CD4-positive, alpha-beta T cell (primary cell): ENCODE measurements around the gene PPP6R3. TPM values are rescaled to one million over a fixed set of nuclear protein-coding genes. Genes with fewer than 3 reads are reported as not detected.

Experiments
- ATAC-seq: fragments of 200-7000 bp; cut with Tn5 transposase; one replicate; pipeline ENCODE4 v1.10.0; 2022; ENCODE audit warnings: mild to moderate bottlenecking; ENCODE audit not compliant: poor library complexity
- CTCF ChIA-PET: fragments of 350-600 bp; sonication (Branson Sonifier 250); formaldehyde crosslinking; loops from one replicate; lab custom pipeline; 2021; ENCODE audit warnings: antibody characterized with exemption, inconsistent platforms; lab: Charles Lee
- POLR2A ChIA-PET: fragments of 350-600 bp; sonication (Branson Sonifier 250); formaldehyde crosslinking; loops from one replicate; lab custom pipeline; 2021; ENCODE audit warnings: antibody characterized with exemption, inconsistent platforms; lab: Charles Lee
- DNase-seq, 14 experiments: peaks; one replicate each; pipeline ENCODE4 v3.0.0-alpha.2; 2013 to 2020; ENCODE audit warnings: mixed read lengths in 2 of 14
- H3K27ac ChIP-seq, 2 donors: one replicate each; pipeline versions ENCODE4 v1.5.1 to v1.7.0; 2013; ENCODE audit warnings: low read length in 2 of 2, low read depth in 1 of 2, mild to moderate bottlenecking in 1 of 2
- H3K27me3 ChIP-seq, 2 experiments: 1 replicate in 1 of 2; 2 replicates in 1 of 2; pipeline versions ENCODE4 v1.6.1 to v1.7.0; 2013; ENCODE audit warnings: low read length in 2 of 2, control low read depth in 1 of 2, mild to moderate bottlenecking in 1 of 2, moderate library complexity in 1 of 2; ENCODE audit not compliant: insufficient read depth in 2 of 2, control insufficient read depth in 1 of 2
- H3K36me3 ChIP-seq: one replicate; pipeline ENCODE4 v1.6.1; 2013; ENCODE audit warnings: low read length, control low read depth; ENCODE audit not compliant: insufficient read depth
- H3K4me1 ChIP-seq: one replicate; pipeline ENCODE4 v1.6.1; 2013; ENCODE audit warnings: low read length, control low read depth; ENCODE audit not compliant: insufficient read depth
- H3K4me3 ChIP-seq: one replicate; pipeline ENCODE4 v1.5.1; 2013; ENCODE audit warnings: mild to moderate bottlenecking, low read length, moderate library complexity
- H3K9me3 ChIP-seq, 2 experiments: 1 replicate in 1 of 2; 2 replicates in 1 of 2; pipeline versions ENCODE4 v1.6.1 to v1.7.0; 2013; ENCODE audit warnings: low read length in 2 of 2, mild to moderate bottlenecking in 2 of 2, control low read depth in 1 of 2, moderate library complexity in 1 of 2; ENCODE audit not compliant: control insufficient read depth in 1 of 2, insufficient read depth in 1 of 2
- H3K27ac Mint-ChIP-seq: one replicate; pipeline ENCODE4 v1.8.0; 2020; ENCODE audit warnings: mixed read lengths
- H3K27me3 Mint-ChIP-seq: one replicate; pipeline ENCODE4 v1.8.0; 2021; ENCODE audit warnings: mixed read lengths
- H3K36me3 Mint-ChIP-seq: one replicate; pipeline ENCODE4 v1.8.0; 2021; ENCODE audit warnings: low read depth, mixed read lengths
- H3K4me1 Mint-ChIP-seq: one replicate; pipeline ENCODE4 v1.8.0; 2021; ENCODE audit warnings: low read depth, mixed read lengths
- H3K4me3 Mint-ChIP-seq: one replicate; pipeline ENCODE4 v1.8.0; 2020; ENCODE audit warnings: mild to moderate bottlenecking, mixed read lengths
- H3K9me3 Mint-ChIP-seq: one replicate; pipeline ENCODE4 v1.8.0; 2020; ENCODE audit warnings: mixed read lengths
- intact Hi-C, 2 experiments: fragments of 100-400 bp; cut with DNase I in 1 of 2; cut with micrococcal nuclease in 1 of 2; formaldehyde crosslinking; loops; one replicate each; pipeline versions ENCODE4 v1.15.1 to v1.9.0; 2023 to 2025; cut with DNase I, micrococcal nuclease
- total RNA-seq, 174 experiments: library from RNA in 2 of 174; stranded (reverse) in 2 of 174; gene quantifications; one replicate each; pipeline ENCODE4 v1.2.3 and lab custom pipeline; 2021 to 2026
- TF ChIP-seq, protein P1 (sequence below): fragments of 200-600 bp; IDR thresholded peaks from one replicate; pipeline ENCODE4 v1.8.0; 2022; ENCODE audit warnings: antibody characterized with exemption, mild to moderate bottlenecking

The PPP6R3 gene
- total RNA-seq, 2 experiments from 2014 or later, result 108 to 109 TPM

DNA sequence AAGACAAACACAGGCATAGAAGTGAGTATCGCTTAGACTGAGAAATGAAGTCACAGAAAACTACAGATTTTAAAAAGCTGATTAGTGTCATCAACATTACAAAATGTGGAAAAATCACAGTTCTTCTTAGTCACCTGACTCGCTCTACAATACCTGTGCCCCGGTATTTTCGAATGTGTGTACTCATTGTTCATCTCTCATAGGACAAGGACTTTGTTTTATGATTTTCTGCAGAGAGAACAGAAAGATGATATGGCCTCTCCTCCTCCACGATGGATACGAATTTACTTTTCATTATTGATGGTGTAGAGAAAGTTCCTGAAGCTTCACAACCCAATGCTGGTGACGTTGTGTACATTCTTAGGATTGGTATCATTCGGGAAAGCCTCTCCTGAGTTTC is 194.4 kb downstream of the PPP6R3 start:
- peaks cover 13% of the 10 kb centered on the region for H3K27me3 Mint-ChIP-seq
- ATAC-seq, result no peak

DNA sequence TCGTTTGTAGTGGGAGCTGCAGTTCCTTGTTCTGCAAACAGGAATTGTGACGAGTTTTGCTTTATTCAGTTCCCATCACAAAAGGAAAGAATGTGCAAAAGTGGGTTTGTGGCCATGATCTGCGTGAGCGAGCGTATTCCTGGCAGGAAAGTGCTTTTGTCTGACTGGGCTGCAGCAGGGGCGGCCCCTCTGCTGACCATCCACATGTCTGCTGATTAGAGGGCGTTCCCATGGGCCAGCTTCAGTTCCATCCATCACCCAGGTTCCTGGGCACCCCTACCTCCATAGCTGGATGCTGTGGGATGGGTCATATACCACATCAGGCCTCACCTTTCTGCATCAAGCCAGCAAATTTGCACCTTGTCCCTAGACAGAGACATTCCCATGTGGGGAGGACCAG is 194.9 kb downstream of the PPP6R3 start:
- Histone ChIP-seq H3K27me3 (peaks cover 0 to 6% of the 10 kb centered on the region in 2 experiments), H3K36me3 (no peaks in the 10 kb centered on the region), H3K4me3 (no peak overlapping the region), H3K9me3 (peaks cover 0 to 25% of the 10 kb centered on the region in 2 experiments), H3K27ac (no peak overlapping the region), H3K4me1 (no peaks in the 10 kb centered on the region)
- ChIA-PET POLR2A (no interaction called here), CTCF (no interaction called here)
- H3K4me3 Mint-ChIP-seq, result no peak overlapping the region
- DNase-seq, result no peak
- TF ChIP-seq, protein P1, sequence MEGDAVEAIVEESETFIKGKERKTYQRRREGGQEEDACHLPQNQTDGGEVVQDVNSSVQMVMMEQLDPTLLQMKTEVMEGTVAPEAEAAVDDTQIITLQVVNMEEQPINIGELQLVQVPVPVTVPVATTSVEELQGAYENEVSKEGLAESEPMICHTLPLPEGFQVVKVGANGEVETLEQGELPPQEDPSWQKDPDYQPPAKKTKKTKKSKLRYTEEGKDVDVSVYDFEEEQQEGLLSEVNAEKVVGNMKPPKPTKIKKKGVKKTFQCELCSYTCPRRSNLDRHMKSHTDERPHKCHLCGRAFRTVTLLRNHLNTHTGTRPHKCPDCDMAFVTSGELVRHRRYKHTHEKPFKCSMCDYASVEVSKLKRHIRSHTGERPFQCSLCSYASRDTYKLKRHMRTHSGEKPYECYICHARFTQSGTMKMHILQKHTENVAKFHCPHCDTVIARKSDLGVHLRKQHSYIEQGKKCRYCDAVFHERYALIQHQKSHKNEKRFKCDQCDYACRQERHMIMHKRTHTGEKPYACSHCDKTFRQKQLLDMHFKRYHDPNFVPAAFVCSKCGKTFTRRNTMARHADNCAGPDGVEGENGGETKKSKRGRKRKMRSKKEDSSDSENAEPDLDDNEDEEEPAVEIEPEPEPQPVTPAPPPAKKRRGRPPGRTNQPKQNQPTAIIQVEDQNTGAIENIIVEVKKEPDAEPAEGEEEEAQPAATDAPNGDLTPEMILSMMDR, result no peak
- H3K4me1 Mint-ChIP-seq, result no peaks in the 10 kb centered on the region
- no peak for ATAC-seq
- H3K9me3 Mint-ChIP-seq, result no peaks in the 10 kb centered on the region
- no peaks in the 10 kb centered on the region for H3K36me3 Mint-ChIP-seq
- intact Hi-C loops, result no loop called here
- H3K27me3 Mint-ChIP-seq, result peaks cover 13% of the 10 kb centered on the region
- no peak overlapping the region for H3K27ac Mint-ChIP-seq

More for the DNA sequence above, 194.4 kb downstream of the PPP6R3 start:
- Mint-ChIP-seq H3K9me3 (no peaks in the 10 kb centered on the region), H3K4me3 (no peak overlapping the region), H3K4me1 (no peaks in the 10 kb centered on the region), H3K36me3 (no peaks in the 10 kb centered on the region), H3K27ac (no peak overlapping the region)
- H3K4me3 ChIP-seq, result no peak overlapping the region
- DNase-seq, result no peak
- CTCF ChIA-PET, result no interaction called here
- intact Hi-C loops, result no loop called here
- POLR2A ChIA-PET, result no interaction called here
- TF ChIP-seq, protein P1, result no peak
- H3K27ac ChIP-seq, result no peak overlapping the region
- H3K4me1 ChIP-seq, result no peaks in the 10 kb centered on the region
- H3K9me3 ChIP-seq, result peaks cover 0 to 25% of the 10 kb centered on the region in 2 experiments
- peaks cover 0 to 6% of the 10 kb centered on the region in 2 experiments for H3K27me3 ChIP-seq
- no peaks in the 10 kb centered on the region for H3K36me3 ChIP-seq

DNA sequence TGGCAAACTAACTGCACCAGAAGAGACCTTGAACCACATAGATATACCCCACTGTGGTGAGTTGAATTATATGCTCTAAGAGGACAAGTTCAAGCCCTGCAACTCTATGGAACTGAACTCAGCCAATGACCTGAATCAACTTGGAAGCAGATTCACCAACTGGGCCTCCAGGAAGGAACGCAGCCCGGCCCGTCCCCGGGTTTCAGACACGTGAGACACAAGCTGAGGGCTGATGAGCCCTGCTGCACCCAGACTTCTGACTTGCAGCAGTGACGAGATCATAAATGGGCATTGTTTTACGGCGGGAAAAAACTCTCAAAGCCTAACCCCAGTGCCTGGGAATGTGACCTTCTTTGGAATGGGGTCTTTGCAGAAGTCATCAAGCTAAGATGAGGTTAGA is 195.3 kb downstream of the PPP6R3 start:
- no peak overlapping the region for H3K27ac Mint-ChIP-seq
- Histone ChIP-seq H3K9me3 (peaks cover 0 to 25% of the 10 kb centered on the region in 2 experiments), H3K4me1 (no peaks in the 10 kb centered on the region), H3K36me3 (no peaks in the 10 kb centered on the region), H3K27me3 (peaks cover 0 to 7% of the 10 kb centered on the region in 2 experiments), H3K27ac (no peak overlapping the region), H3K4me3 (no peak overlapping the region)
- TF ChIP-seq, protein P1, result no peak
- DNase-seq (no peak), ATAC-seq (no peak)
- no peaks in the 10 kb centered on the region for H3K4me1 Mint-ChIP-seq
- H3K27me3 Mint-ChIP-seq, result peaks cover 13% of the 10 kb centered on the region
- ChIA-PET POLR2A (no interaction called here), CTCF (no interaction called here)
- no peak overlapping the region for H3K4me3 Mint-ChIP-seq
- no peaks in the 10 kb centered on the region for H3K9me3 Mint-ChIP-seq
- H3K36me3 Mint-ChIP-seq, result no peaks in the 10 kb centered on the region
- intact Hi-C loops, result no loop called here
